ENCODE measurements around the gene CTNNBL1.
"Not testable (repeated sequence)": the region's sequence is repeated elsewhere in the genome, so short reads cannot be mapped to it uniquely, and the experiment has no call there.

CTNNBL1 gene

GRCh38 chr20:37704955-37705354 is 11.1 kb downstream of the CTNNBL1 start:
- Histone ChIP-seq H3K9me3 (ENCODE audit: control insufficient read depth in 1 of 2, low read length in 2 of 2) (no peaks in the 10 kb centered on the region), H3K36me3 (ENCODE audit: control insufficient read depth in 1 of 2, insufficient read depth in 2 of 2, low read length in 2 of 2) (no peaks in the 10 kb centered on the region), H3K27me3 (ENCODE audit: control insufficient read depth in 1 of 2, insufficient read depth in 2 of 2, low read length in 2 of 2) (no peaks in the 10 kb centered on the region), H3K4me3 (ENCODE audit: low read depth in 1 of 2, low read length in 2 of 2) (no peak overlapping the region), H3K9ac (ENCODE audit: low read depth in 1 of 2, low read length in 2 of 2) (no peak overlapping the region), H3K4me1 (ENCODE audit: control insufficient read depth in 1 of 2, insufficient read depth in 2 of 2, low read length in 2 of 2) (peaks cover 0 to 2% of the 10 kb centered on the region in 2 donors), H3K27ac (ENCODE audit: low read depth, low read length) (no peak overlapping the region)

- Histone ChIP-seq H3K36me3 (ENCODE audit: control insufficient read depth in 1 of 2, insufficient read depth in 2 of 2, low read length in 2 of 2) (no peaks in the 10 kb centered on the region), H3K27me3 (ENCODE audit: control insufficient read depth in 1 of 2, insufficient read depth in 2 of 2, low read length in 2 of 2) (no peaks in the 10 kb centered on the region), H3K9me3 (ENCODE audit: control insufficient read depth in 1 of 2, low read length in 2 of 2) (no peaks in the 10 kb centered on the region), H3K4me3 (ENCODE audit: low read depth in 1 of 2, low read length in 2 of 2) (no peak overlapping the region), H3K27ac (ENCODE audit: low read depth, low read length) (no peak overlapping the region), H3K9ac (ENCODE audit: low read depth in 1 of 2, low read length in 2 of 2) (no peak overlapping the region), H3K4me1 (ENCODE audit: control insufficient read depth in 1 of 2, insufficient read depth in 2 of 2, low read length in 2 of 2) (peaks cover 9 to 16% of the 10 kb centered on the region in 2 donors)
Measured at GRCh38 chr20:37706298-37706697, 12.5 kb downstream of the CTNNBL1 start.

- Histone ChIP-seq H3K4me1 (ENCODE audit: control insufficient read depth in 1 of 2, insufficient read depth in 2 of 2, low read length in 2 of 2) (peaks cover 23 to 30% of the 10 kb centered on the region in 2 donors), H3K36me3 (ENCODE audit: control insufficient read depth in 1 of 2, insufficient read depth in 2 of 2, low read length in 2 of 2) (peaks cover 3 to 4% of the 10 kb centered on the region in 2 donors), H3K4me3 (ENCODE audit: low read depth in 1 of 2, low read length in 2 of 2) (peak overlapping the region in 1 of 2 donors; percentile 21), H3K9ac (ENCODE audit: low read depth in 1 of 2, low read length in 2 of 2) (no peak overlapping the region), H3K27ac (ENCODE audit: low read depth, low read length) (no peak overlapping the region), H3K27me3 (ENCODE audit: control insufficient read depth in 1 of 2, insufficient read depth in 2 of 2, low read length in 2 of 2) (no peaks in the 10 kb centered on the region), H3K9me3 (ENCODE audit: control insufficient read depth in 1 of 2, low read length in 2 of 2) (no peaks in the 10 kb centered on the region)
Measured at GRCh38 chr20:37711001-37711400, 17.2 kb downstream of the CTNNBL1 start.

- peaks cover 23 to 30% of the 10 kb centered on the region in 2 donors for H3K4me1 ChIP-seq (ENCODE audit: control insufficient read depth in 1 of 2, insufficient read depth in 2 of 2, low read length in 2 of 2)
- H3K9me3 ChIP-seq (ENCODE audit: control insufficient read depth in 1 of 2, low read length in 2 of 2): no peaks in the 10 kb centered on the region
- no peaks in the 10 kb centered on the region for H3K27me3 ChIP-seq (ENCODE audit: control insufficient read depth in 1 of 2, insufficient read depth in 2 of 2, low read length in 2 of 2)
- no peak overlapping the region for H3K4me3 ChIP-seq (ENCODE audit: low read depth in 1 of 2, low read length in 2 of 2)
- H3K36me3 ChIP-seq (ENCODE audit: control insufficient read depth in 1 of 2, insufficient read depth in 2 of 2, low read length in 2 of 2): peaks cover 3 to 4% of the 10 kb centered on the region in 2 donors
- H3K9ac ChIP-seq (ENCODE audit: low read depth in 1 of 2, low read length in 2 of 2): no peak overlapping the region
- H3K27ac ChIP-seq (ENCODE audit: low read depth, low read length): no peak overlapping the region
Measured at GRCh38 chr20:37711994-37712964, 18.4 kb downstream of the CTNNBL1 start.

- Histone ChIP-seq H3K27ac (ENCODE audit: low read depth, low read length) (no peak overlapping the region), H3K4me1 (ENCODE audit: control insufficient read depth in 1 of 2, insufficient read depth in 2 of 2, low read length in 2 of 2) (peaks cover 23 to 30% of the 10 kb centered on the region in 2 donors), H3K9ac (ENCODE audit: low read depth in 1 of 2, low read length in 2 of 2) (no peak overlapping the region), H3K4me3 (ENCODE audit: low read depth in 1 of 2, low read length in 2 of 2) (no peak overlapping the region), H3K36me3 (ENCODE audit: control insufficient read depth in 1 of 2, insufficient read depth in 2 of 2, low read length in 2 of 2) (peaks cover 3 to 4% of the 10 kb centered on the region in 2 donors), H3K27me3 (ENCODE audit: control insufficient read depth in 1 of 2, insufficient read depth in 2 of 2, low read length in 2 of 2) (no peaks in the 10 kb centered on the region), H3K9me3 (ENCODE audit: control insufficient read depth in 1 of 2, low read length in 2 of 2) (no peaks in the 10 kb centered on the region)
Measured at GRCh38 chr20:37713396-37713795, 19.6 kb downstream of the CTNNBL1 start.

- H3K4me1 ChIP-seq (ENCODE audit: control insufficient read depth in 1 of 2, insufficient read depth in 2 of 2, low read length in 2 of 2): peaks cover 23 to 26% of the 10 kb centered on the region in 2 donors
- H3K36me3 ChIP-seq (ENCODE audit: control insufficient read depth in 1 of 2, insufficient read depth in 2 of 2, low read length in 2 of 2): peaks cover 3 to 4% of the 10 kb centered on the region in 2 donors
- no peak overlapping the region for H3K9ac ChIP-seq (ENCODE audit: low read depth in 1 of 2, low read length in 2 of 2)
- H3K4me3 ChIP-seq (ENCODE audit: low read depth in 1 of 2, low read length in 2 of 2): no peak overlapping the region
- no peak overlapping the region for H3K27ac ChIP-seq (ENCODE audit: low read depth, low read length)
- H3K9me3 ChIP-seq (ENCODE audit: control insufficient read depth in 1 of 2, low read length in 2 of 2): no peaks in the 10 kb centered on the region
- H3K27me3 ChIP-seq (ENCODE audit: control insufficient read depth in 1 of 2, insufficient read depth in 2 of 2, low read length in 2 of 2): no peaks in the 10 kb centered on the region
Measured at GRCh38 chr20:37714978-37715672, 21.3 kb downstream of the CTNNBL1 start.

GRCh38 chr20:37721751-37722150 is 27.9 kb downstream of the CTNNBL1 start:
- Histone ChIP-seq H3K27ac (ENCODE audit: low read depth, low read length) (no peak overlapping the region), H3K36me3 (ENCODE audit: control insufficient read depth in 1 of 2, insufficient read depth in 2 of 2, low read length in 2 of 2) (peaks cover 0 to 3% of the 10 kb centered on the region in 2 donors), H3K4me1 (ENCODE audit: control insufficient read depth in 1 of 2, insufficient read depth in 2 of 2, low read length in 2 of 2) (no peaks in the 10 kb centered on the region), H3K27me3 (ENCODE audit: control insufficient read depth in 1 of 2, insufficient read depth in 2 of 2, low read length in 2 of 2) (no peaks in the 10 kb centered on the region), H3K9ac (ENCODE audit: low read depth in 1 of 2, low read length in 2 of 2) (no peak overlapping the region), H3K4me3 (ENCODE audit: low read depth in 1 of 2, low read length in 2 of 2) (no peak overlapping the region), H3K9me3 (ENCODE audit: control insufficient read depth in 1 of 2, low read length in 2 of 2) (no peaks in the 10 kb centered on the region)

GRCh38 chr20:37722312-37722711 is 28.5 kb downstream of the CTNNBL1 start:
- H3K4me3 ChIP-seq (ENCODE audit: low read depth in 1 of 2, low read length in 2 of 2); H3K4me1 ChIP-seq (ENCODE audit: control insufficient read depth in 1 of 2, insufficient read depth in 2 of 2, low read length in 2 of 2); H3K9ac ChIP-seq (ENCODE audit: low read depth in 1 of 2, low read length in 2 of 2); H3K36me3 ChIP-seq (ENCODE audit: control insufficient read depth in 1 of 2, insufficient read depth in 2 of 2, low read length in 2 of 2); H3K27ac ChIP-seq (ENCODE audit: low read depth, low read length); H3K9me3 ChIP-seq (ENCODE audit: control insufficient read depth in 1 of 2, low read length in 2 of 2); H3K27me3 ChIP-seq (ENCODE audit: control insufficient read depth in 1 of 2, insufficient read depth in 2 of 2, low read length in 2 of 2): not testable (repeated sequence)

GRCh38 chr20:37723668-37724067 is 29.8 kb downstream of the CTNNBL1 start:
- H3K4me1 ChIP-seq (ENCODE audit: control insufficient read depth in 1 of 2, insufficient read depth in 2 of 2, low read length in 2 of 2): peaks cover 0 to 3% of the 10 kb centered on the region in 2 donors
- H3K4me3 ChIP-seq (ENCODE audit: low read depth in 1 of 2, low read length in 2 of 2): no peak overlapping the region
- H3K27ac ChIP-seq (ENCODE audit: low read depth, low read length): no peak overlapping the region
- H3K27me3 ChIP-seq (ENCODE audit: control insufficient read depth in 1 of 2, insufficient read depth in 2 of 2, low read length in 2 of 2): no peaks in the 10 kb centered on the region
- peaks cover 0 to 3% of the 10 kb centered on the region in 2 donors for H3K36me3 ChIP-seq (ENCODE audit: control insufficient read depth in 1 of 2, insufficient read depth in 2 of 2, low read length in 2 of 2)
- no peak overlapping the region for H3K9ac ChIP-seq (ENCODE audit: low read depth in 1 of 2, low read length in 2 of 2)
- H3K9me3 ChIP-seq (ENCODE audit: control insufficient read depth in 1 of 2, low read length in 2 of 2): no peaks in the 10 kb centered on the region

GRCh38 chr20:37725165-37725564 is 31.3 kb downstream of the CTNNBL1 start:
- Histone ChIP-seq H3K4me3 (ENCODE audit: low read depth in 1 of 2, low read length in 2 of 2) (no peak overlapping the region), H3K9ac (ENCODE audit: low read depth in 1 of 2, low read length in 2 of 2) (no peak overlapping the region), H3K9me3 (ENCODE audit: control insufficient read depth in 1 of 2, low read length in 2 of 2) (no peaks in the 10 kb centered on the region), H3K27ac (ENCODE audit: low read depth, low read length) (no peak overlapping the region), H3K27me3 (ENCODE audit: control insufficient read depth in 1 of 2, insufficient read depth in 2 of 2, low read length in 2 of 2) (no peaks in the 10 kb centered on the region), H3K36me3 (ENCODE audit: control insufficient read depth in 1 of 2, insufficient read depth in 2 of 2, low read length in 2 of 2) (peaks cover 0 to 3% of the 10 kb centered on the region in 2 donors), H3K4me1 (ENCODE audit: control insufficient read depth in 1 of 2, insufficient read depth in 2 of 2, low read length in 2 of 2) (peaks cover 0 to 3% of the 10 kb centered on the region in 2 donors)

Measured in duodenal mucosa (tissue), 2 donors.